SW480 (cell line): ENCODE results near the gene PDE4B.
"Not testable (repeated sequence)": the region's sequence is repeated elsewhere in the genome, so short reads cannot be mapped to it uniquely, and the experiment has no call there.

Experiments used
- DNase-seq: peaks from one replicate; pipeline ENCODE4 v3.0.0-alpha.2; 2016; ENCODE audit warnings: low spot score

Gene PDE4B

DNA sequence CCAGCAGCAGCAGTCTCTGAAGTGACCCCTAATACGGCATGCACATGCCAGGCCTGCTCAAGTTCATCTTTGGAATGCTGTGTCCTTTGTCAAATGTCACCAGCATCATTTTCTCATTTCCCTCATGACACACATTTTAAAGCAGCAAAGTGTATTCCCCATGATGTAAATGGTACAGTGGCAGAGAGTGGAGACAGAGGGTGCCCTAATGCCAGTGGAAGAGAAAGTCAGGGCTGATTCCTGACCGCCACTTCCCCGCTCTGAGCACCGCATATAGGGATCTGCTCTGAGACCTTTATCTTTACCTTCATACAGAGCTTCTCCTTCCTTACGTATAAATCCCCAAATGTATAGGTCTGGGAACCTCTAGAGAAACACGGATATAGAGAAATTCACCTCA, 518.9 kb downstream of the PDE4B start:
- no peak for DNase-seq

DNA sequence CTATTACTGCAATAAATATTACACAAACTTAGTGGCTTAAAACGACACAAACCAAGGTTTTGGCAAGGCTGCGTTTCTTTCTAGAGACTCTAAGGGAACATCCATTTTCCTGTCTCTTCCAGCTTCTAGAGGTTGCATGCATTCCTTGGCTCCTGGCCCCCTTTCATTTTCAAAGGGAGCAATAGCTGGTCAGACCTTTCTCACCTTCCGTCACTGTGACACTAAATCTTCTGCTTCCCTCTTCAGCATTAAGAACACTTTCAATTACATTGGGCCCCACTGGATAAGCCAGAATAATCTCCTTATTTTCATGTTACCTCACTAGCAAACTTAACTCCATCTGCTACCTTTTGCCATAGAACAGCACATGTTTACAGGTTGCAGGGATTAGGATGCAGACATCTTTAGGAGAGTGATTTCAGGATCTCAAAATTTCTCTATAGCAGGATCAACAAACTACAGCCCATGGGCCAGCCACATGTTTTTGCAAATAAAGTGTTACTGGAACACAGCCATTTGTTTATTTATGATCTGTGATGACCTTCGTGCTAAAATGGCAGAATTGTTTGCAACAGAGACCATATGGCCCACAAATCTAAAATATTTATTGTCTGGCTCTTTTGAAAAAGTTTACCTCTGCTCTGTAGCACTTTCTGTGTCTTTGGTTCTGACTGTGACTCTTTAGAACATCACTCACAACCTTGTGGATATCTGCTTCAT, 519.7 kb downstream of the PDE4B start:
- no peak for DNase-seq

DNA sequence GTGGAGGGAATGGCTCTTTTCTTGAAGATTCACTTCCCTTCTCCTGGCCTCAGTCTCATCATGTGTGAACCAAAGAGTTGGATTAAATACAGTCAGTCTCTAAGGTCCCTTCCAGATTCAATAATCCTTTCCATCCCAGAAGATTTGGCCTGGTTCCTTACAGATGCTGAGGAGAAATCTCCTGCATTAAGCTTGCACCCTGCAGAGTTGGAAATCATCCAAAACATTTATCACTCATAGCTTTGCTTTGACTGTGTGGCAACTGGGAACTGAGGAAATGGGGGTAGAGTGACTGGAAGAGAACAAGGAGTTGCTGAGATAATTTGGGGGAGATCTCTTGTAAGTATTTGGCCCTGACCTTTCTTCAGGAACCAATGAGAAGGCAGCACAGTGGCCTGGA, 520.7 kb downstream of the PDE4B start:
- DNase-seq = no peak

DNA sequence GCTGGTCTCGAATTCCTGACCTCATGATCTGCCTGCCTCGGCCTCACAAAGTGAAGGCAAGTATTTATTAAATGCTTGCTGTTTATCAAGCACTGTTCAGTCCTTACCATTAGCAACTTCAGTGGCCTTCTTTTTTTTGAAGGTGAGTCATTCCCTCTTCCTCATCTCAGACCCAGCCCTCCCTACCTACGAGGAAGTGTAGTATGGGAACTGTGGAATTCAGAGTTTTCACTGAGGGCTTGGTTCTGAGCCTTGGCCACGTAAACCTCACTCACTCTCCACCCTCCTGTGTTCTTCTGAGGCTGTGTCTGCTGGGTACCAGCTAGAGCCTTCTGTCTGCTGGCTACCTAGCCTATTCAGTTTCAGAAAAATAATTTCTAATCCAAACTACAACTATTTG, 523.0 kb downstream of the PDE4B start:
- DNase-seq = peak; percentile 4

DNA sequence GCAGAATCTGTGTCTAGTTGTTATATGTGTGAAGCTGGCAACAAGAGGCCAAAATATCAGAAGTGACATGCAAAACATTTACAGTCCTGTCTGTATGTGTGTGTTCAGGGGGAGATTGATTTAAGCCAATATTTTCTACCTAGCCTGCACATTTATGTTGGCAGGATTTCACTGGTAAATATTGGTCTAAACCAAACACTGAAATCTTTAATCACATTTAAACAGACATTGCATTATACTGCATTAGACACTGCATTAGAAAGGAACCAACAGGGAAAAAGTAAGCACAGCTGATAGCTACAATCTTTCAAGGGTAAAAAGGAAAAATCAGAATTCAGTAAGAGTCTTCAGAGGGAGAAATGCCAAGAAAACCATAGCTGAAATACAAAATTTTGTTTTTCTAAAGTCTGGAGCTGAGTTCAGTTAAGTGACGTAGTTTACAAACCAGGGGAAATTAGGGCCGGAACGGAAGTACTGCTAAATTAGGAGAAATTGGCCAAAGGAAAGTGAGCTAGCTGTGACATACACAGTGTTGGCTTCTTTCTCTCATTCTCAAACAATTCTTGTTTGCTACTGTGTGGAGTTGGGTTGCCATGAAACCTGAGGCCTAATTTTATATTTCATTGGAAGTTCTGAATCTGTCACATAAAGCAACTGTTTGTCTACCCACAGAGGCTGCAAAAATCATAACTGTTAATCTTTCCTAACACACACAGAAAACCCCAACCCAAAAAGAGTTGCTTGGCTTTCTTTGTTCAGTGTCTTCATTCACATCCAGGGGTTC, 524.0 kb downstream of the PDE4B start:
- no peak for DNase-seq

DNA sequence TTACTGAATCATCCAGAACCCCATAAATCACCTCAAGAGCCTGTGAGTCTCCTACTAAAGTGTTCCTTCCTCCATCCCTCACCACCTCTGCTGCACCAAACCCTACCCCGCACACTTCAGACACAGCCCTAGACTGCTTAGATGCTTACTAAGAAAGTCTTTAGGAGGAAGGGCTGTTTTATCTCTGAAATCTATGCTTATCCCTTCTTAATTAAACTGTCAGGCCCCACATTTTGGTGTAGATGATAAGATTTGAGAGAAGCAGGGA, 524.5 kb downstream of the PDE4B start:
- DNase-seq = no peak

DNA sequence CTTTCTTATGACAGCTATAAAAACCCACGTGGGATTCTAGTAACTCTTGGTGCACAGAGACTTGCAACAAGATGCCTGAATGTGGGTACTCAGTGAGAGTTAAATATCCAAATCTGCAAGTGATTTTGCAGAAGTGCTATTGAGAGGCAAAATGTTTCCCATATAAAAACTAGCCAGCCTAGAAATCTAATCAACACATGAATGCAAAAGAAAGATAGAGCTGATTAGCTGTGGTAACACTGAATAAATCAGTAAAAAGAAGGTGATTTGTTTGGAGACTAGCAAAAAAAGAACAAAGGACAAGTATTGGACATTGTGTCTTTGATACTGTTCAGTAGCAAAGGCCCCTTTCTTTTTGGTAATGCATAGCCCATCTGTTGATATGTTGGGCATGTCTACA, 527.5 kb downstream of the PDE4B start:
- DNase-seq = no peak

DNA sequence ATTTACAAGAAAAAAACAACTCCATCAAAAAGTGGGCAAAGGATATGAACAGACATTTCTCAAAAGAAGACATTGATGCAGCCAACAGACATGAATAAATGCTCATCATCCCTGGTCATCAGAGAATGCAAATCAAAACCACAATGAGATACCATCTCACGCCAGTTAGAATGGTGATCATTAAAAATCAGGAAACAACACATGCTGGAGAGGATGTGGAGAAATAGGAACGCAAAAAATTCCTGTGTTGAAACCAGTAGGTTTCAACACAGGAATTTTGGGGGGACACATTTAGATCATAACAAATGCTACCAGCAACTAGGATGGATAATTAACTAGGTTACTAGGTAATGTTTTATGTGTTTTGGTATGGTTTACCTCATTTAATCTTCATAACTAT, 529.8 kb downstream of the PDE4B start:
- DNase-seq = not testable (repeated sequence)

DNA sequence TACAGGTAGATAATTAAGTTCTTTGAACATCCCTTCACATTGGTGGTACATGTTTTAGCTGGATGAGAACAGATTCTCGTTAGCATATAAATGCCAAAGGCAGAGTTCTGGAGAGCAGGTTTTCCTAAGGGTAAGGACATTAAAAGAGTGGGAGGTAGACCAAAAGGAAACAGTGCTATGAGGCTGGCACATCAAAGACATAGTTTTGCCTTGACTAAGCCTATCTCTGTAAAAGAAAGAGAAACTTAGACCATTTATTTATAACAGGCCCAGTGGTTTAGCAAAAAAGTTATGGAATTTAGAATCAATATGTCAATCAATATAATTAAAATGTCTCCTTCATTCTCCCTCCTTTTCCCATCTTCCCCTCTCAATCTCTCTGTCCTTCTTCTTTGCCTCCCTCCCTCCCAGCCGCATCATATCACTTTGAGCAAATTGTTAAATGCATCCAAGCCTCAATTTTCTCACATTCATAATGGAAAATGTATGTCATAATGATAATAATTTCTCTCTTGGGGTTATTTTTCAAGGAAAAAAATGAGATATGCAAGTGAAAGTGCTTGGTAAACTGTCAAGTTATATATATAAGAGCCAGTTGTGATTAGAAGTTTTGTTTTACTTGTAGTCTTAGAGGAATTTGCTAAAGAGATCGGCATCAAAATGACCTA, 531.4 kb downstream of the PDE4B start:
- DNase-seq = peak; percentile 61

DNA sequence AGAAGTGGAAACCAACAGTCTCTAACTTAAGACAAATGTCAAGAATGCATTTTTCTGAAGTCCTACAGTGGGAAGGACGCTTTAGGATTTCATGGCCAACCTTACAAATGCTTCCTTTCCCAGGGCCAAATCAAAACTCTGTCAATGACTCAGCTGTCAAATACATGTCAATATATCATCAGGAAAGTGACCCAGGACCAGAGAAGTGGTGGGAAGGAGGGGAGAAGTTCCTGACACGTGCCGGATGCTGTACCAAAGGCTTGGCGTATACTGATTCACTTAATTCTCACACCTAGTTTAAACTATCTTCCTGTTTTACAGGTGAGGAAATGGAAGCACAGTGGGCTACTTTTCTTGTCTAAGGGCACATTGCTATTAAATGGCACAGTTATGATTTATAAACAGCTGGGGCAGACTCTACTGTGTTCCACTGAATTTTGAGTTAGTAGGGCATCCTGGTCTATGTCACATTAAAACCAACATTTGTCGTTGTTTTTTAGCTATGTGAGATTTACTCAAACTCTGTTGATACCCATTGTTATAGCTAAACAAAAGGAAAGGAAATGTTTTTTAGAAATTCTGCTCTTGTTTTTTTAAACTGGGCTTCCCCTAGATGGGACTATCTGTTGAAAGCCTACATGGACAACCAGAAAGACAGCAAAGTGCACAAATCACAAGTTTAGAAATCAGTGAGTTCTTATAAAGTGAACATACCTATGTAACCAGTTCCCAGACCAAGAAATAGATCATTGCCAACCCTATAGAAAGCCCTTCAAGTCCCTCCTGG, 533.1 kb downstream of the PDE4B start:
- no peak for DNase-seq

DNA sequence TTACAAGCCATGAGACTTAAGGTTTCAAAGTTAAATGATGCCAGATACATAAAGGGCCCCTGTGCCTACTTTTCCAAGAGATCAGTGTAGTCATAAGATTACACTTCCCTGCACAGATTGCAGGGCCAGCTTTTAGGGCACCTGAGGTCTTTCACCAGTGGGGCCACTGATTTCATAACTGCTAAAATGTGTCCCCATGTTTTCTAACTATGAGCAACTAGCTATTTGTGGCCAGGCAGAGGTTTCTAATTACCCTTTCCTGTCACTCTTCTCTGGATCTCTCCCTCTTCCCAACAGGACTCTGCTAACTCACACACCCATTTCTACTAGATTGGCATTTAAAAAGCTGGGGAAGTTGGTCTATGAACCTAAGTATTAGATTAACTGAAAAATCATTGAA, 534.2 kb downstream of the PDE4B start:
- no peak for DNase-seq

DNA sequence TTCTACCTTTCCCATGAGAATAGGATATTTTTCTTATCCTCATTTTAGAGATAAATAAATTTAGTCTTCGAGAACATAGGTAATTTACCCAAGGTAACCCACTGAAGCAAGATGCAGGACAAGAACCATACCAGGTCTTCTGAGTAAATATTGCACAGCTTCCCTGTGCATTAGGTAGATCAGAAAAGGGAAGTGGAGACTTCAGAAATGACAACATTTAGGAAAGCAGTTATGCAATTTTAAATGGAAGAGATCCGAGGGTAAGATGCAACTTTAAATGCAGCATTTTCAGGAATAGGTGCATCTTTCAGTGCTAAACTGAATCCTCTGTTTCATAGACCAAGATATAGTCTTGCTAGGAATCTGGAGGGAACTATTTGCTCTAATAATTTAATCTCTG, 534.9 kb downstream of the PDE4B start:
- DNase-seq = no peak

DNA sequence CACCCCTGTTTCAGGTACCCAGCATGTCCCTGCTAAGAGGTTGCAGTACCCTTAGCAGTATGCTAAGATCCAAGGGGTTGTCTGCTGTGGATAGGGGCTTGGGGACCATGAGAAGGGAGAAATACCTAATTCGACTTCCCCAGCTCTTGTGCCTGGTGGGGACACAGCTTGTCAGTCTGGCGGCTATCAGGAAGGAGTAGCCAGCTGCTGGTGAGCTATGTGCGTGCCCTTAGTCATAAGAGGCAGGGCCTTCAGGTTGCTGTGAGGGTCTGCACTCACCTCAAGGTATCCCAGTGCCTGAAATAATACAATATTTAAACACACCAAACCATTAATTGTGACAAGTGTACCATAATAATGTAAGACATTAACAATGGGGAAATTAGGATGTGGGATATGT, 536.2 kb downstream of the PDE4B start:
- no peak for DNase-seq

DNA sequence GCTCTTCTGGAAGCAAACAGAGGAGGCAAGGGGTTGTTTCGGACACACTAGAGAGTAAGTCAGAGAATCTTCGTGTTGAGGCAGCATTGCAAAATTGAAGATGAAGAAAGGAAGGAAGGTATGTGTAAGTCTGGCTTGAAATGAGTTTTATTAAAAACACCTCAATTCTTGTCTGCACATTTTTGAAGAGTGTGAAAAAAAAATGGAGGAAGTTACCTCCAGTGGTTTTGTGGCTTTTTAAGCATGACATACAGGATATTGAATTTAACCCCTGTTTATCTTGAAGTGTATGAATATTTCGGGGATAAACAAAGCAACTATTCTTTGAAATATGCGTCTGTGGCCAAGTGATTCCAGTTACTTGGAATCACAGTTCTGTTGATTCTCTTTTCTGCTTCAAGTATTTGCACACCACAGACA, 538.0 kb downstream of the PDE4B start:
- DNase-seq = no peak

DNA sequence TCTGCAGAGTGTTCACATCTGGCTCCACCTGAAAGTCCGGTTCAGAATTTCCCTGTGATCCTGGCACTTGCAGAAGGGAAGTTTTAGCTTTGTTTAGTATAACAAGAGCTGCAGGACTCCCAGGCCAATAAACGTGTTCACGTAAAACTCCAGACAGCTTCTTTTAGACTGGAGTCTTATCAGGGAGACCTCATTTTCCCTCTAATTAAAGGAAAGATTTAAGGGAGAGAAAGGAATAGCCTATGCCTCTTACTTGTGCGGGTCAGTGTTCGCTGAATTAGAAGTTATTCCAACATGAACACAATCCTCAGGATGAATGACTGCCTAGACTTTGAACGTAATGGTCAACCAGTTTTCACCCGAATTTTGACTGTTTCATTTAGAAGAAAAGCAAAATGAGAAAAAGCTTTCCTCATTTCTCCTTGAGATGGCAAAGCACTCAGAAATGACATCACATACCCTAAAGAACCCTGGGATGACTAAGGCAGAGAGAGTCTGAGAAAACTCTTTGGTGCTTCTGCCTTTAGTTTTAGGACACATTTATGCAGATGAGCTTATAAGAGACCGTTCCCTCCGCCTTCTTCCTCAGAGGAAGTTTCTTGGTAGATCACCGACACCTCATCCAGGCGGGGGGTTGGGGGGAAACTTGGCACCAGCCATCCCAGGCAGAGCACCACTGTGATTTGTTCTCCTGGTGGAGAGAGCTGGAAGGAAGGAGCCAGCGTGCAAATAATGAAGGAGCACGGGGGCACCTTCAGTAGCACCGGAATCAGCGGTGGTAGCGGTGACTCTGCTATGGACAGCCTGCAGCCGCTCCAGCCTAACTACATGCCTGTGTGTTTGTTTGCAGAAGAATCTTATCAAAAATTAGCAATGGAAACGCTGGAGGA, 539.2 kb downstream of the PDE4B start:
- no peak for DNase-seq

DNA sequence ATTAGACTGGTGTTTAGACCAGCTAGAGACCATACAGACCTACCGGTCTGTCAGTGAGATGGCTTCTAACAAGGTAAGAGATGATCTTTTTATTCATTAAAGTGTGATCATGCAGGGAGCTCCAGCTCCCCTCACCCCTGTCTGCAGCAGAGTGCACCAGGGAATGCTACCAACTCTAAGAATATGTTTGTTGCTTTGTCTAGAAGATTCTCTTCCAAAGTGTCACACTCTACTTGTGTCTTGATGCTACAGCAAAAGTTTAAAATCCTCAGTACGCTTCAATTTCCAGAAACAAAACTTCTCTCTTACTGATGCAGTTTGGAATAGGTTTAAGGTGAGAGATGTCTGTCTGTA, 539.8 kb downstream of the PDE4B start:
- no peak for DNase-seq

DNA sequence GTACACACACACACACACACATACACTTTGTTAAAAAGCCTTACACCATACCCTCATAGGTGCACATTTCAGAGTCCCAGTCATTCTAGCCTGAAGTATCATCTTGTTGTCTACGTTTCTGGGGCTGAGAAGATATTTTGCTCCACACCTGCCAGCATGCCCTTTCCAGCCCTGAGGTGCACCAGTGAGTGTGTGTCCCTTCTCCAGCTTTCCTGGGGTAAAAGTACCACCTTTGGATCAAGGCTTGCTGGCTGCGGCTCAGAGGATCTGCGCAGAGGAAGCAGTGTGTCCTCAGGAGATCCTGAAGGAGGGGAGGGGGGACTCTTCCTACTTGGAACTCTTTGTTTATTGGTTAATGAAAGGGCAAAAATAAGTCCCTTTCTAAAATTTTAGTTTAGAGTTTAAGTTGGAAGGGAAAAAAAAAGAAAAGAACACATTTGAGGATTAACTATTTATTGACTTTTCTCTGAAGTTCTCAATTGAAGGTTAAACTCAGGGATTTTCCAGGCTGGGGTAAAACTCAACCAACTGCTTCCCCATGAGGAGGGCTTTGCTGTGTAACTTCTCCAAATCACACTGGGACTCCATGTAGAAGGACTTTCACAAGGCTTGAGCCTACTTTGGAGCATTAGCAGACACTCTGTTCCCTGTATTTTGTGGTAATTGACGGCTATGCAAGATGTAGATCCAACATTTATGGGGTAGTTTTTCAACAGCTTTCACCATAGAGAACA, 540.9 kb downstream of the PDE4B start:
- no peak for DNase-seq

DNA sequence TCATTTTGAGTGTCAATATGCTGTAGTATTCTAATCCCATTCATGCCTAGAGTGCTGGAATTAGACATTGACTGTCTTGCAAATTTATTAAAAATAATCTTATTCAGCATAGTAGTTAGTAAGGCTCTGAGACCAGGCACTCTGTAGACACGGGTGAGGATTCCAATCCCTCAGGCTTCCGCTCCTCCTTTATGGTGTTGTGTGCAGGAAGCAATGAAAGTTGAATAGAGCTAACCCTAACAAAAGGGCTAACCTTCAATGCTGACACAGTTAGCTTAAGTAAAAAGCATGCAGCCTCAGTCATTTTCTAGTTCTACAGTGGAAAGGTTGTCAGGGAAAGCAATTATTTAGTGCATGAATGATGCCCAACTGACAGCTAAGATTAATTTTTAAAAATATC, 541.6 kb downstream of the PDE4B start:
- no peak for DNase-seq

DNA sequence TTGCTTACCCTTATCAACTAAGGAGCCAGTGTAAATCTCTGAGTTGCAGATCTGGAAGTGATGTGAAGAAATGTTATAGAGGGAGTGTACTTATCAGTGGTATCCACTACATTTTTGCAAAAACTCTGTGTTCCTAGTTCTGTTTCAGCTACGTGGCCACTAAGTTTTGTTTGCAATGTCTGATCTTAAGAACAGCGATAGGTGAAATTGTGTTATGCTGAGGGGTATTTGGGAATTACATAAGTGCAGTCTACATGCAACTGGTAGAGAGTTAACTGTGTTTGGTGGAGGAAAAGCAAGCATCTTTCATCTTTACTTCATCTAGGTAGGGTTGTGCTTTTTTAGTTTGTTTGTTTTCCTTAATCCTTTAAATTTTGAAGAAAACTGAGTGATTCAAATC, 542.4 kb downstream of the PDE4B start:
- no peak for DNase-seq

DNA sequence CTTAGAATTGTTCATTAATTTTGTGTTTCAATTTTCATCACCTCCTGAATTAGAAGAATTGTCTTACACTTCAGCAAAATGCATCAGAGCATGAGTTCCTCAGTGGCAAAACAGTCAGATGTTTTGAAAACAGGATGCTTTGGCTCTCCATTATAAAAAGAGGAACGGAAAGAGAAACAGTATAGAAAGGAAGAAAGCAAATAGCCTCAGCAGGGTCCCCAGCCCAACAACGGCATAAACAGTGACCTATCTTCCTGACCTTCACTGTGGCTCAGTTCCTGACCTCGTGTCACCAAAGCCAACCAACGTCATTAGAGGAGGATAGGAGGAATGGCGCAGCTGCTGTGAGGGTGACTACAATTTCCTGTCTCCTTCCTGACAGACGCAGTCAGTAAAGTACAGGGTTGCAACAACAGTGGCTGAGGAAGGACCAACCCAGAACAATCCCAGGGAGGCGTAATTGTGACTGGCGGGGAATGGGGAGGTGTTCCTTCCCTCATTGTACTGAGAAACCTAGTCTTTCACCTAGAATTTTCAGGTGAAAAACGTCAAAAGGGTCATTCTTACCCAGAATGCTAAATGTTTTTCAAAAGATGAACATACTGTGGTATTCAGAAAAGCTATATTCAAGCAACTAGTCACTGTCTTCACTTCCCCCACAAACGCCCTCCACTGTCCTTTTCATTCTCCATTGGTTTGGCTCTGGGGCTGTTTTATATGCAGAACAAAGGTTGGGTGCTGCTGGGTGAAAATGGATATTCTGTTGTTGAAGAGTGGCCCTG, 543.4 kb downstream of the PDE4B start:
- no peak for DNase-seq
